ENCODE results near the gene HMGB2.

HMGB2 gene

DNA sequence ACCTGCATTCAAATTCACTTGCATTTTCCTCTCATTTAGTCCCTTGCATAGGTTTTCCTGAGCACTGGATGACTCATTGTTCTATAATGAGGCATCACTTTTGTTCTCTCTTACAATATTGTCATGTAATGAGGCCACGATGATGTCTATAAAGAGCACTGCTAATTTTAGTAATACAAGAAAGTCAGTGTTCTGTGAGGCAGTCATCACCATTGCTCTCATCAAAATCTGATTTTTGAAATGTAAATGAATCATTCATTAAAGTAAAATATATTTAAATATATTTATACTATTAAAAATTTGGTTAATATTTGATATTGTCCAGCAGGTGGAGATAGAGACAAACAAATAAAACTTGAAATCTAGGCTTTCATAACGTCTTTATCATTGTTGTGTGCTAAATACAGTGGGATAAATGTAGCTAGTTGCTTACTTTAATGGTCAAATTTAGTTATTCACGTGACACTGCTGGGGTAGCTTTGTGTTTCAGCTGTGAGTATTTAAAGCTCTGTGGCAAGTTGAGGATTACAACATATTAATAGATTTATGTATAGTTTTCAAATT is 15.4 kb downstream of the HMGB2 start:
- Histone ChIP-seq H3K4me1 (ENCODE audit: control insufficient read depth in 1 of 2, insufficient read depth in 2 of 2, low read length in 2 of 2) (peaks cover 0 to 5% of the 10 kb centered on the region in 2 donors), H3K27ac (ENCODE audit: low read depth, low read length) (no peak overlapping the region), H3K36me3 (ENCODE audit: control insufficient read depth in 1 of 2, insufficient read depth in 2 of 2, low read length in 2 of 2) (peaks cover 9 to 48% of the 10 kb centered on the region in 2 donors), H3K4me3 (ENCODE audit: low read depth in 1 of 2, low read length in 2 of 2) (no peak overlapping the region), H3K9me3 (ENCODE audit: control insufficient read depth in 1 of 2, low read length in 2 of 2) (no peaks in the 10 kb centered on the region), H3K9ac (ENCODE audit: low read depth in 1 of 2, low read length in 2 of 2) (no peak overlapping the region), H3K27me3 (ENCODE audit: control insufficient read depth in 1 of 2, insufficient read depth in 2 of 2, low read length in 2 of 2) (no peaks in the 10 kb centered on the region)

DNA sequence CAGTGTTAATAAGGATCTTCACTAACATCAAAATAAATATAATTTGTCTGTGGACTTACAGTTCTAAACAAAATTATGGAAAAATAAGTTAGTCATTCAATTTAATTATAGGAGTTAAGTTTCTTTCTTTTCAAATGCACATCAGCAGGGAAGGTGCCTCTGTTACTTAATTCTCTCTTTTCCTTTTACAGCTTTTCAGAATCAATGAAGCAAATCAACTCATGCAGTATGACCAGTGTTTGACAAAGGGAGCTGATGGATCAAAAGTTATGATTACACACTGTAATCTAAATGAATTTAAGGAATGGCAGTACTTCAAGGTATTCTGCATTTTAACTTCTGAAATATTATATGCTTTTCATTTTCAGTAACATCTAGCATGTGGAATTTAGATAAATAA is 15.9 kb downstream of the HMGB2 start:
- Histone ChIP-seq H3K27ac (ENCODE audit: low read depth, low read length) (no peak overlapping the region), H3K36me3 (ENCODE audit: control insufficient read depth in 1 of 2, insufficient read depth in 2 of 2, low read length in 2 of 2) (peaks cover 9 to 48% of the 10 kb centered on the region in 2 donors), H3K4me3 (ENCODE audit: low read depth in 1 of 2, low read length in 2 of 2) (no peak overlapping the region)

DNA sequence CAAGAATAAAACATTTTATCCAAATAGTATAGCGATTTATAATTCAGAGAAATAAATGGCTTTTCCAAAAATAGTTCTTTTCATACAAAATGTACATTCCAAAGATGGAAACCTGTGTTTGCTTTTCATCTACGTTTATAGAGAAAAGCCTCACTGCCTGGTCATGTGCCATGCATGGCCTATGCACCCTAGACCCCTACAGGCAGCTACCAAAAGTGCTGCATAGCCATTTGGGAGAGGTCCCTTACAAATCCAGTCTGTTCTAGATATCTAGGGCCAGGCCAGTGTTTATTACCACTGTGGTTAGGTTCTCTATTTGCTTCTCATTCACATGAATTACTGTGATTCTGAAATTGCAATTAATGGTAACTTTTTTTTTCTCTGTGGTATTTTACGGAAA is 17.2 kb downstream of the HMGB2 start:
- no peak overlapping the region for H3K4me3 ChIP-seq (ENCODE audit: low read depth in 1 of 2, low read length in 2 of 2)
- no peak overlapping the region for H3K9ac ChIP-seq (ENCODE audit: low read depth in 1 of 2, low read length in 2 of 2)
- no peaks in the 10 kb centered on the region for H3K9me3 ChIP-seq (ENCODE audit: control insufficient read depth in 1 of 2, low read length in 2 of 2)
- peaks cover 9 to 48% of the 10 kb centered on the region in 2 donors for H3K36me3 ChIP-seq (ENCODE audit: control insufficient read depth in 1 of 2, insufficient read depth in 2 of 2, low read length in 2 of 2)
- H3K27ac ChIP-seq (ENCODE audit: low read depth, low read length): no peak overlapping the region
- peaks cover 0 to 5% of the 10 kb centered on the region in 2 donors for H3K4me1 ChIP-seq (ENCODE audit: control insufficient read depth in 1 of 2, insufficient read depth in 2 of 2, low read length in 2 of 2)
- no peaks in the 10 kb centered on the region for H3K27me3 ChIP-seq (ENCODE audit: control insufficient read depth in 1 of 2, insufficient read depth in 2 of 2, low read length in 2 of 2)

More for the DNA sequence above, 15.9 kb downstream of the HMGB2 start:
- H3K27me3 ChIP-seq (ENCODE audit: control insufficient read depth in 1 of 2, insufficient read depth in 2 of 2, low read length in 2 of 2): no peaks in the 10 kb centered on the region
- H3K4me1 ChIP-seq (ENCODE audit: control insufficient read depth in 1 of 2, insufficient read depth in 2 of 2, low read length in 2 of 2): peaks cover 0 to 5% of the 10 kb centered on the region in 2 donors
- no peak overlapping the region for H3K9ac ChIP-seq (ENCODE audit: low read depth in 1 of 2, low read length in 2 of 2)
- no peaks in the 10 kb centered on the region for H3K9me3 ChIP-seq (ENCODE audit: control insufficient read depth in 1 of 2, low read length in 2 of 2)

DNA sequence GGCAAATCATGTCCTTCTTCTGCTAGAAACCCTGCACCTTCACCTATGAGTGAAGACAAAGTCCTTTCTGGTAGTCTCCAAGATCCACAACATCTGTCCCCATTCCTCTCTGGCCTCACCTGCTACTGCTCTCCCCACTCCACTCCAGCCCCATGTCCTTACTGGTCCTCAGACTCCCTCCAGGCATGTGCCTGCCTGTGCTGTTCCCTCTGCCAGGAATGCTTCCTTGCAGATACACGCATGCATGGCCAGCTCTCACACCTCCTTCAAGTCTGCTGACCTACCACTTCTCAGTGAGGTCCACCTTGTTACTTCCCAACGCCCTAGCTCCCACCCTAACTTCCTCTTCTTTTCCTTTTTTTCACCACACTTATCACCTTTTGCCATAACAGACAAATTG is 18.1 kb downstream of the HMGB2 start:
- no peak overlapping the region for H3K4me3 ChIP-seq (ENCODE audit: low read depth in 1 of 2, low read length in 2 of 2)
- H3K4me1 ChIP-seq (ENCODE audit: control insufficient read depth in 1 of 2, insufficient read depth in 2 of 2, low read length in 2 of 2): peaks cover 0 to 5% of the 10 kb centered on the region in 2 donors
- no peaks in the 10 kb centered on the region for H3K9me3 ChIP-seq (ENCODE audit: control insufficient read depth in 1 of 2, low read length in 2 of 2)
- H3K36me3 ChIP-seq (ENCODE audit: control insufficient read depth in 1 of 2, insufficient read depth in 2 of 2, low read length in 2 of 2): peaks cover 9 to 48% of the 10 kb centered on the region in 2 donors
- H3K27ac ChIP-seq (ENCODE audit: low read depth, low read length): no peak overlapping the region
- no peaks in the 10 kb centered on the region for H3K27me3 ChIP-seq (ENCODE audit: control insufficient read depth in 1 of 2, insufficient read depth in 2 of 2, low read length in 2 of 2)
- H3K9ac ChIP-seq (ENCODE audit: low read depth in 1 of 2, low read length in 2 of 2): no peak overlapping the region

DNA sequence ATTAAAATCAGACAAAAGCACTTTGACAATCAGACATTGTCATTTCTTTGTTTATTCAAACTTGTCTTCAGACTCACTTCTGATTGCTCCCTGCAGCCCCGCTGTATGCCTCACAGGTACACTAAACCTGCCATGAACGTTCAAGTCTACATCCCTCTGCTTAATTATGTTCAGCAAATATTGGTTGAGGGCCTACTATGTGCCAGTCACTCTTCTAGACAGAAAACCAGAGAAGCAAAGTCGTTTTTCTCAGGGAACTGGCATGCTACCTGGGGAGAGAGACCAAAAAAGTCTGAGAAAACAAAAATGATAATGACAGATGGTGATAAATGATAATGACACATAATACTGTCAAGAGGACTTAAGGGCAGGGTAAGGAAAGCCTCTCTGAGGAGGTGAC is 19.4 kb downstream of the HMGB2 start:
- H3K9me3 ChIP-seq (ENCODE audit: control insufficient read depth in 1 of 2, low read length in 2 of 2): no peaks in the 10 kb centered on the region
- peaks cover 12 to 43% of the 10 kb centered on the region in 2 donors for H3K36me3 ChIP-seq (ENCODE audit: control insufficient read depth in 1 of 2, insufficient read depth in 2 of 2, low read length in 2 of 2)
- no peak overlapping the region for H3K4me3 ChIP-seq (ENCODE audit: low read depth in 1 of 2, low read length in 2 of 2)
- H3K27me3 ChIP-seq (ENCODE audit: control insufficient read depth in 1 of 2, insufficient read depth in 2 of 2, low read length in 2 of 2): no peaks in the 10 kb centered on the region
- no peak overlapping the region for H3K9ac ChIP-seq (ENCODE audit: low read depth in 1 of 2, low read length in 2 of 2)
- no peak overlapping the region for H3K27ac ChIP-seq (ENCODE audit: low read depth, low read length)
- peaks cover 0 to 5% of the 10 kb centered on the region in 2 donors for H3K4me1 ChIP-seq (ENCODE audit: control insufficient read depth in 1 of 2, insufficient read depth in 2 of 2, low read length in 2 of 2)

DNA sequence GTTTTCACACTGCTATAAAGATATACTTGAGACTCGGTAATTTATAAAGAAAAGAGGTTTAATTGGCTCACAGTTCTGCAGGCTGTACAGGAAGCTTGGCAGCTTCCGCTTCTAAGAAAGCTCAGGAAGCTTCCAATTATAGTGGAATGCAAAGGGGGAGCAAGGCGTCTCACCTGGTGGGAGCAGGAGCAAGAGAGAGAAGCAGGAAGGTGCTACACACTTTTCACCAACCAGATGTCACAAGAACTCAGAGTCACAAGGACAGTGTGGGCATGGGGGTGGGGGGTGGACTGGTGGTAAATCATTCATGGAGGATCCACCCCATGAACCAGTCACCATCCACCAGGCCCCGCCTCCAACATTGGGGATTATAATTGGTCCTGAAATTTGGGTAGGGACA is 22.8 kb downstream of the HMGB2 start:
- Histone ChIP-seq H3K4me3 (ENCODE audit: low read depth in 1 of 2, low read length in 2 of 2) (no peak overlapping the region), H3K9me3 (ENCODE audit: control insufficient read depth in 1 of 2, low read length in 2 of 2) (no peaks in the 10 kb centered on the region), H3K36me3 (ENCODE audit: control insufficient read depth in 1 of 2, insufficient read depth in 2 of 2, low read length in 2 of 2) (peaks cover 14 to 47% of the 10 kb centered on the region in 2 donors), H3K4me1 (ENCODE audit: control insufficient read depth in 1 of 2, insufficient read depth in 2 of 2, low read length in 2 of 2) (no peaks in the 10 kb centered on the region), H3K27me3 (ENCODE audit: control insufficient read depth in 1 of 2, insufficient read depth in 2 of 2, low read length in 2 of 2) (no peaks in the 10 kb centered on the region), H3K27ac (ENCODE audit: low read depth, low read length) (no peak overlapping the region), H3K9ac (ENCODE audit: low read depth in 1 of 2, low read length in 2 of 2) (no peak overlapping the region)

DNA sequence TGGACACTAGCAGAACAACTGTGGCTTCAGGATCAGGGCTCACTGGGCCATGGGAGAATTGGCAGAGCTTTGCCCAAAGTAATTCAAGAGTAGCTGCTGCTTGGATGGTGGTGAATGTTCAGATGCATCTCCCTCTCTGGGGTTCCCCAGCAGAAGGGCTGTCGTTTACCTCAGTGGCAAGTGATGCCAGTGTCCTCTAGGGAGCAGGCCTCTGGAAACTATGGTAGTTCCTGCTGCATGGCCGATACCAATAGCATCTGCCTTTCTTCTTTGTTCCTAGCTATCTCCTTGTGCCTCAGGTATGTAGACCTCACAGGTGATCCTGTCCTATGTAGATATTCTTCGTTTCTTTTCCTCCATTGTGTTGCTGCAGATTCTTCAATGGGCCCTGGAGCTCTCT is 26.4 kb downstream of the HMGB2 start:
- Histone ChIP-seq H3K27ac (ENCODE audit: low read depth, low read length) (no peak overlapping the region), H3K4me3 (ENCODE audit: low read depth in 1 of 2, low read length in 2 of 2) (no peak overlapping the region), H3K4me1 (ENCODE audit: control insufficient read depth in 1 of 2, insufficient read depth in 2 of 2, low read length in 2 of 2) (no peaks in the 10 kb centered on the region), H3K36me3 (ENCODE audit: control insufficient read depth in 1 of 2, insufficient read depth in 2 of 2, low read length in 2 of 2) (peaks cover 5 to 41% of the 10 kb centered on the region in 2 donors), H3K9me3 (ENCODE audit: control insufficient read depth in 1 of 2, low read length in 2 of 2) (no peaks in the 10 kb centered on the region), H3K27me3 (ENCODE audit: control insufficient read depth in 1 of 2, insufficient read depth in 2 of 2, low read length in 2 of 2) (no peaks in the 10 kb centered on the region), H3K9ac (ENCODE audit: low read depth in 1 of 2, low read length in 2 of 2) (no peak overlapping the region)

DNA sequence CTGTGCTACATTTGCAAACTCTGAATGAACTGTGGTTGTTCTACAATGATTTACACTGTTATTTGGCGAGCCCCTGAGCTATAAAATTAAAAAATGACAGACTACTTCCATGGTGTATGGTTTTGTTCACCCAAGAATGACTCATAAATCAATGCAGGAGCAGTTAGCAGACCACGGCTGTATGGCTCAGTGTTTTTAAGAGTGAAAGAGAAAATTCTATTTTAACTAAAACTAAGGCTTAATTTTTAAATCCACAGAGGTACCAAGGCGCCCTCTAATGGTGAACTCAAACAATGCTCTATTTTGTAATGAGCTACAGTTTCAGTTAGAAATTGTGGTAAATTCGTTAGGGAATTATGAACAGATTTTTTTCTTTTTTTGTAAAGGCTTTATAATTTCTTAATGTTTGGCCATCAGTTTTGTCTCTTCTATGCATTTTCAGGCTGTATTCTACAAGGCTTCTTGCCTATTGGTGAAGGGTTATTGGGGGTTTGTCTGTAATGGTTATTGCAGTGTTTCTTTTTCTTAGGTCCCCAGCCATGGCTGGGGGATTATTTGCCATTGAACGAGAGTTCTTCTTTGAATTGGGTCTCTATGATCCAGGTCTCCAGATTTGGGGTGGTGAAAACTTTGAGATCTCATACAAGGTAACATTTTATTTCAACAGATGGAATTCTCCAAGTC is 32.5 kb downstream of the HMGB2 start:
- H3K4me3 ChIP-seq (ENCODE audit: low read depth in 1 of 2, low read length in 2 of 2): no peak overlapping the region
- peaks cover 3 to 33% of the 10 kb centered on the region in 2 donors for H3K36me3 ChIP-seq (ENCODE audit: control insufficient read depth in 1 of 2, insufficient read depth in 2 of 2, low read length in 2 of 2)
- H3K4me1 ChIP-seq (ENCODE audit: control insufficient read depth in 1 of 2, insufficient read depth in 2 of 2, low read length in 2 of 2): no peaks in the 10 kb centered on the region
- no peaks in the 10 kb centered on the region for H3K27me3 ChIP-seq (ENCODE audit: control insufficient read depth in 1 of 2, insufficient read depth in 2 of 2, low read length in 2 of 2)
- no peak overlapping the region for H3K27ac ChIP-seq (ENCODE audit: low read depth, low read length)
- H3K9me3 ChIP-seq (ENCODE audit: control insufficient read depth in 1 of 2, low read length in 2 of 2): no peaks in the 10 kb centered on the region
- no peak overlapping the region for H3K9ac ChIP-seq (ENCODE audit: low read depth in 1 of 2, low read length in 2 of 2)

DNA sequence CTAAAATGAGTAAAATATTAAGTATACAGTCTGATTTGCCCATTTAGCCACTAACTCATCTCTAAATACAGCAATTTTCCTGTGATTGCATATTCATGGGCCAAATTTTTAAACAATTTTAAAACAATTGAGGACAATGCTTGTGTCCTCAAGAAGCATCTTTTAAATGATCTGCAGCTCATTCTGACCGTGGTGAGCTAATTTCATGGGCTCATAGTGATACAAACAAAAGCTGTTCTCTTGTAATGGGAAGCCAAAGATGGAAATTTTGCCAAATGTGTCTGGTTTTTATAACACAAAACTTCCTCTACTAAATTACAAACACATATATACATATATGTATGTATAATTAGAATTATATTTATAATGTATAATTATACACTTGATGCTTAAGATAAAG is 39.7 kb downstream of the HMGB2 start:
- Histone ChIP-seq H3K9me3 (ENCODE audit: control insufficient read depth in 1 of 2, low read length in 2 of 2) (no peaks in the 10 kb centered on the region), H3K4me3 (ENCODE audit: low read depth in 1 of 2, low read length in 2 of 2) (no peak overlapping the region), H3K4me1 (ENCODE audit: control insufficient read depth in 1 of 2, insufficient read depth in 2 of 2, low read length in 2 of 2) (peaks cover 0 to 5% of the 10 kb centered on the region in 2 donors), H3K27ac (ENCODE audit: low read depth, low read length) (no peak overlapping the region), H3K36me3 (ENCODE audit: control insufficient read depth in 1 of 2, insufficient read depth in 2 of 2, low read length in 2 of 2) (peaks cover 11 to 27% of the 10 kb centered on the region in 2 donors), H3K9ac (ENCODE audit: low read depth in 1 of 2, low read length in 2 of 2) (no peak overlapping the region), H3K27me3 (ENCODE audit: control insufficient read depth in 1 of 2, insufficient read depth in 2 of 2, low read length in 2 of 2) (no peaks in the 10 kb centered on the region)

DNA sequence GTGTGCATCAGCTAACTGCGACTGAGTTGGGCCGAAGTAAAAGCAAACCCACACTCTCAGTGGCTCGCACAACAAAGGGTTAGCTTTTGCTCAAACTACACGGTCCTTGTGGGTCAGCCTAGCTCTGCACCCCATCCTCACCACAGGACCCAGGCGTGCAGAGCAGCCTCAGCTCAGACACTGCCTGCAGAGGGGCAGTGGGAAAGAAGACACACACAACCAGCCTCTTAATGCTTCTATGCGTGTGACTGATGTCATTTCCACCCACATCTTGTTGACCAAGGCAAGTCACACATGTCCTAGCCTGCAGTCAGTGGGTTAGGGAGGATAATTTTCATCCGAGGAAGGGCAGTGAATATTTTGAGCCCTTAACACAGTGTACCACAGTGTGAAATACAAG is 40.5 kb downstream of the HMGB2 start:
- no peaks in the 10 kb centered on the region for H3K9me3 ChIP-seq (ENCODE audit: control insufficient read depth in 1 of 2, low read length in 2 of 2)
- no peak overlapping the region for H3K27ac ChIP-seq (ENCODE audit: low read depth, low read length)
- peaks cover 11 to 27% of the 10 kb centered on the region in 2 donors for H3K36me3 ChIP-seq (ENCODE audit: control insufficient read depth in 1 of 2, insufficient read depth in 2 of 2, low read length in 2 of 2)
- no peaks in the 10 kb centered on the region for H3K27me3 ChIP-seq (ENCODE audit: control insufficient read depth in 1 of 2, insufficient read depth in 2 of 2, low read length in 2 of 2)
- no peak overlapping the region for H3K9ac ChIP-seq (ENCODE audit: low read depth in 1 of 2, low read length in 2 of 2)
- H3K4me1 ChIP-seq (ENCODE audit: control insufficient read depth in 1 of 2, insufficient read depth in 2 of 2, low read length in 2 of 2): peaks cover 0 to 13% of the 10 kb centered on the region in 2 donors
- H3K4me3 ChIP-seq (ENCODE audit: low read depth in 1 of 2, low read length in 2 of 2): no peak overlapping the region
